Fibroblast of mammary gland (primary cell): ENCODE measurements around the gene FAM8A1.
A peak's percentile ranks its signal among the peaks of the same experiment; 100 is the strongest.

Experiments
- DNase-seq: peaks from one replicate; pipeline ENCODE4 v3.0.0-alpha.2; 2010; ENCODE audit warnings: low read depth
- H3K4me3 ChIP-seq: 2 replicates; pipeline ENCODE4 v1.5.1; 2011; ENCODE audit warnings: low read depth, mild to moderate bottlenecking, low read length, moderate library complexity; ENCODE audit not compliant: control insufficient read depth
- CTCF ChIP-seq: conservative IDR thresholded peaks from 2 replicates; pipeline ENCODE4 v1.5.1; 2011; ENCODE audit warnings: low read depth, low read length, inconsistent platforms; ENCODE audit not compliant: control insufficient read depth, insufficient read depth

Gene FAM8A1

DNA sequence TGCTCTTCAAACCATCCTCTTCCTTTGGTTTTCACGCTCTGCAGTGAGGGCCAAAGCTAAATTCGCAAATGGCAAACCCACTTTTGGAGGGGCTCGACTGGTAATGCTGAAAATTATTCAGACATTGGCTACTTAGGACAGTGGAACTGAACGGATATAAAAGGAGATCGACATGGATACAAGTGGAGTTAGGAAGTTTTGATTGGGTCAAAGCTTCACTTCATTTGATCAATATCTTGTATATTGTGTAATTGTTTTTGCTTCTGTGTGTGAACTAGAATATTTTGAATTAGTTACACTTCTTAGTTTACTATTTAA lies 1.2 kb downstream of the FAM8A1 start:
- TF ChIP-seq CTCF: no peak
- peak; percentile 3 for DNase-seq
- H3K4me3 ChIP-seq: peak overlapping the region; percentile 70

DNA sequence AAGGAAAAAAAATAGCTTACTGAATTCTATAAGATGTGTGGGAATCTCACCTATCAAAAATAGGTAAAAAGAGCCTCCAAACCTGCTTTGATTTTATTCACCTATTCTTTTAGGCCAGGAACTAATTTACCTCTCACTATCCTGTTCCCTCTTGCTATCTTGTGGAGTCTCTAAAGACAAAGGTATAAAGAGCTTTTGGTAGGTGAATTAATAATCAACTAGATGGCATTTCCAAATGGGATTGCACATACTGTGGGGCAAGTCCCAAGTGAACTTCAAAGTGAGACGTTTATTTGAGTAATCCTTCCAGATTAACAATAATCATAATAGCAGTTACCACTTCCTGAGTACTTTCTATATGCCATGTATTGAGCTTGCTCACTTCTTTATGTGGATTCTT lies 2.8 kb downstream of the FAM8A1 start:
- DNase-seq: no peak
- H3K4me3 ChIP-seq: no peak overlapping the region
- TF ChIP-seq CTCF: no peak

- no peak for DNase-seq
- TF ChIP-seq CTCF: no peak
Observed at GRCh38 chr6:17606606-17607005, 6.5 kb downstream of the FAM8A1 start.

GRCh38 chr6:17610835-17611234 lies 10.7 kb downstream of the FAM8A1 start:
- no peak for TF ChIP-seq CTCF
- H3K4me3 ChIP-seq: no peak overlapping the region
- DNase-seq: no peak

More at GRCh38 chr6:17606606-17607005, 6.5 kb downstream of the FAM8A1 start:
- H3K4me3 ChIP-seq: no peak overlapping the region

DNA sequence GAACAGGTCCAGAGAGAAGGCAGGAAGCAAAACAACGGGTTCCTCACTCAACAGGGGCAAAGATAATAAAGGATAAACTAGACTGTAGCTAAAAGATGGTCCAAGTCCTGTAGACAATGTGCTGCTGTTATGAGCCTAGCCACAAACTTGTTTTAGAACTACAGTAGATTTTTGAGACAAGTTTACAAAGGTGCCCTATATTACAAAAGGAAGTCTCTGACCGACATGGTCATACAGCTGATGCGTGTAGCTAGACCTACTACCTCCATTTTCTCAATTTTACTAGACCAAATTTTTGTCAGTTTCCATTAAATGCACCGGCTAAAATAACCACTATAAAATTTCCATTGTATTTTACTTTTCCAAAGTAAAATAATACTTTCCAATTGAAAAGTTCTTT lies 11.9 kb downstream of the FAM8A1 start:
- no peak for DNase-seq
- no peak overlapping the region for H3K4me3 ChIP-seq
- TF ChIP-seq CTCF: no peak

DNA sequence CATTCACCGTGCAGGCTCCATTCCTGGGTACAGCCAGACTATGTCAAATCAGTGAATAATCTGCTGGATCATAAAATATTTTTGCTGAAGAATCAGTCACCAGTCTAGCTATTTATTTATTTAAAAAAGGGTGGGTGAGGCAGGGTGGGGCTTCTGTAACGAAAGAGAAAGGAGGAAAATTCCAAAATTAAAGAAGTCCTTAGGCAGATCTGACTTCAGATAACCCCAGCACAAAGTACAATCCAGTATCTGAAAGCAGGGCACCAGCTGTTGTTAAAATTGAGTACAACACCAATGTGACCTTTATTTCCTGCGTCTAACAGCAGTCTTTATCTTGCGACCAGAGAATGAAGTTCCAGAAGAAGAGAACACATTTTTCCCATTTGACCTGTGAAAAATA lies 15.7 kb downstream of the FAM8A1 start:
- no peak overlapping the region for H3K4me3 ChIP-seq
- no peak for TF ChIP-seq CTCF
- no peak for DNase-seq

GRCh38 chr6:17621003-17621402 lies 20.9 kb downstream of the FAM8A1 start:
- no peak for DNase-seq
- no peak overlapping the region for H3K4me3 ChIP-seq
- TF ChIP-seq CTCF: no peak
